K562 (cell line): ENCODE results near the gene MYLK4. TPM values are rescaled to one million over a fixed set of nuclear protein-coding genes. Genes with fewer than 3 reads are reported as not detected.

Source experiments
- ATAC-seq: fragments of 200-7000 bp; cut with Tn5 transposase; 3 replicates; pipeline ENCODE4 v1.9.1; 2020; ENCODE audit warnings: moderate library complexity
- BruUV-seq: library from RNA; stranded (reverse); fragments of 400-500 nt; replicated peaks from 2 replicates; lab custom pipeline; 2021; lab: Mats Ljungman, UMichigan
- CTCF ChIA-PET: fragments of 300-600 bp; formaldehyde crosslinking; extraction: SDS; loops from one replicate; lab custom pipeline; 2021; ENCODE audit warnings: low intra/inter-chr PET ratio; lab: Yijun Ruan, JAX
- POLR2A ChIA-PET: fragments of 300-600, 350-650 bp; sonication (Branson Sonifier 250); formaldehyde crosslinking; extraction: SDS; loops from one replicate; lab custom pipeline; 2021; ENCODE audit warnings: antibody characterized with exemption, inconsistent platforms; lab: Yijun Ruan, JAX
- DNase-seq, 4 experiments: peaks; one replicate each; pipeline versions ENCODE4 v3.0.0 to v3.0.0-alpha.2; 2011 to 2018; ENCODE audit warnings: low spot score in 3 of 4, mixed read lengths in 3 of 4; ENCODE audit errors: extremely low read depth in 1 of 4
- FAIRE-seq: peaks from 2 replicates; lab custom pipeline; 2011; peaks lifted over from hg19 to GRCh38; lab: Jason Lieb, UNC
- H2AFZ ChIP-seq: 2 replicates; pipeline ENCODE4 v1.6.0; 2011; ENCODE audit warnings: low read depth, low read length, control low read depth, inconsistent platforms
- H3K27ac ChIP-seq: fragments of 200-600 bp; 3 replicates; pipeline ENCODE4 v1.8.0; 2011; ENCODE audit warnings: low read depth, mild to moderate bottlenecking, control low read depth, inconsistent platforms, low read length, moderate library complexity, mixed read lengths; ENCODE audit errors: extremely low read depth
- H3K27me3 ChIP-seq, 2 experiments: fragments of 300-600 bp in 1 of 2; 2 replicates in 1 of 2; 3 replicates in 1 of 2; pipeline versions ENCODE4 v1.6.0 to v1.8.0; 2011; ENCODE audit warnings: inconsistent platforms in 2 of 2, low read length in 2 of 2, mild to moderate bottlenecking in 1 of 2, mixed read lengths in 1 of 2, moderate library complexity in 1 of 2; ENCODE audit not compliant: control insufficient read depth in 2 of 2, insufficient read depth in 2 of 2
- H3K36me3 ChIP-seq: fragments of 300-600 bp; 3 replicates; pipeline ENCODE4 v1.8.0; 2011; ENCODE audit warnings: mild to moderate bottlenecking, low read length, inconsistent platforms; ENCODE audit not compliant: control insufficient read depth, insufficient read depth
- H3K4me1 ChIP-seq, 2 experiments: fragments of 200-600 bp in 1 of 2; replicated peaks in 1 of 2; 2 replicates in 1 of 2; 3 replicates in 1 of 2; pipeline versions ENCODE4 v1.5.1 to v1.8.0; 2011; ENCODE audit warnings: inconsistent platforms in 2 of 2, low read length in 2 of 2, mild to moderate bottlenecking in 1 of 2, mixed read lengths in 1 of 2, moderate library complexity in 1 of 2; ENCODE audit not compliant: control insufficient read depth in 2 of 2, insufficient read depth in 2 of 2
- H3K4me2 ChIP-seq: 2 replicates; pipeline ENCODE4 v1.6.1; 2011; ENCODE audit warnings: low read length, control low read depth, inconsistent platforms, mixed read lengths; ENCODE audit not compliant: insufficient read depth
- H3K4me3 ChIP-seq: fragments of 200-600 bp; sonication (generic), shearing (Covaris generic); 2 replicates; pipeline ENCODE4 v1.5.1; 2016; ENCODE audit warnings: control low read depth, inconsistent platforms
- H3K79me2 ChIP-seq: fragments of 200-600 bp; 3 replicates; pipeline ENCODE4 v1.8.0; 2011; ENCODE audit warnings: low read length, inconsistent platforms; ENCODE audit not compliant: control insufficient read depth, insufficient read depth
- H3K9ac ChIP-seq, 2 experiments: 2 replicates each; pipeline versions ENCODE4 v1.6.0 to v1.6.1; 2011; ENCODE audit warnings: low read depth in 2 of 2, low read length in 2 of 2, control low read depth in 1 of 2, inconsistent platforms in 1 of 2, mild to moderate bottlenecking in 1 of 2, mixed read lengths in 1 of 2; ENCODE audit not compliant: insufficient read depth in 1 of 2
- H3K9me1 ChIP-seq: one replicate; pipeline ENCODE4 v1.6.0; 2011; ENCODE audit warnings: inconsistent platforms, mild to moderate bottlenecking, low read length, moderate library complexity; ENCODE audit not compliant: control insufficient read depth, insufficient read depth
- H3K9me3 ChIP-seq: replicated peaks from 2 replicates; pipeline ENCODE4 v1.5.1; 2011; ENCODE audit warnings: low read depth, low read length, inconsistent platforms; ENCODE audit not compliant: control insufficient read depth, insufficient read depth
- H4K20me1 ChIP-seq: replicated peaks from 2 replicates; pipeline ENCODE4 v1.6.1; 2011; ENCODE audit warnings: low read length, inconsistent platforms, mixed read lengths; ENCODE audit not compliant: control insufficient read depth, insufficient read depth
- CHD1 ChIP-seq: fragments of 200-600 bp; sonication (generic); IDR thresholded peaks from one replicate; pipeline ENCODE4 v1.6.1; 2012; ENCODE audit warnings: mild to moderate bottlenecking, moderate library complexity, low read length, inconsistent platforms
- GTF2F1 ChIP-seq: IDR thresholded peaks from 2 replicates; pipeline ENCODE4 v1.6.1; 2011; ENCODE audit warnings: low read depth, low read length, improper control_type of control experiment
- HMBOX1 ChIP-seq: sonication (generic); IDR thresholded peaks from 2 replicates; pipeline ENCODE4 v1.6.1; 2016
- NFXL1 ChIP-seq: fragments of 450-650 bp; formaldehyde crosslinking; IDR thresholded peaks from 2 replicates; pipeline ENCODE4 v1.4.0; 2021; ENCODE audit warnings: mild to moderate bottlenecking
- PRDM10 ChIP-seq: fragments of 450-650 bp; IDR thresholded peaks from 2 replicates; pipeline ENCODE4 v1.6.1; 2018; ENCODE audit not compliant: partially characterized antibody
- TAL1 ChIP-seq: fragments of 450-650 bp; IDR thresholded peaks from 2 replicates; pipeline ENCODE4 v1.6.1; 2016; ENCODE audit warnings: mild to moderate bottlenecking
- TSHZ1 ChIP-seq: fragments of 250-450 bp; sonication (Bioruptor Pico); IDR thresholded peaks from 2 replicates; pipeline ENCODE4 v1.4.0; 2020; ENCODE audit warnings: mild to moderate bottlenecking, moderate library complexity
- WGBS: fragments of 100-300 bp; shearing (Covaris generic); methylation state at CpG from one replicate; pipeline ENCODE4 v1.1.6; 2016; ENCODE audit warnings: low coverage, mixed read lengths; ENCODE audit not compliant: insufficient coverage; ENCODE audit errors: missing lambda C conversion rate; 5-methylcytosine and 5-hydroxymethylcytosine counted together
- in situ Hi-C: fragments of 300-500 bp; cut with MboI; formaldehyde crosslinking; loops from 4 replicates; pipeline ENCODE4 v1.15.0; 2018; ENCODE audit warnings: inconsistent platforms, mixed read lengths
- intact Hi-C: fragments of 100-400 bp; cut with micrococcal nuclease; formaldehyde crosslinking; loops from 2 replicates; pipeline ENCODE4 v1.14.2; 2022
- polyA plus RNA-seq, 8 experiments: library from polyadenylated mRNA; depleted of rRNA in 4 of 8; stranded (reverse) in 5 of 8; unstranded in 3 of 8; fragments of >200 nt; fragmentation: Nextera tagmentation in 2 of 8; fragmentation: Illumina TruSeq in 1 of 8; extraction: Ambion mirVana in 2 of 8; extraction: Trizol in 1 of 8; gene quantifications; 2 replicates each; pipeline versions ENCODE4 v1.2.1 to v1.2.3, GENCODE V29; 2011 to 2014; ENCODE audit warnings: inconsistent platforms in 1 of 8, missing spikeins in 1 of 8
- total RNA-seq, 7 experiments: library from RNA; depleted of rRNA in 6 of 7; stranded (reverse); fragments of >200 nt in 6 of 7; fragmentation: Illumina TruSeq in 2 of 7; extraction: Trizol in 2 of 7; gene quantifications; 2 replicates each; pipeline versions ENCODE4 v1.2.1 to v1.2.3, GENCODE V29; 2011 to 2021; ENCODE audit warnings: low replicate concordance in 1 of 7

Gene MYLK4
- total and polyA plus RNA-seq, 9 of the 15 experiments (the other 6 are each of a cell fraction or from before 2014, with no cell fraction given) = 0.01 to 0.15 (median 0.06) TPM

GRCh38 chr6:2615251-2615650 lies 135.5 kb downstream of the MYLK4 start:
- peaks cover 15 to 16% of the 10 kb centered on the region in 2 experiments for H3K27me3 ChIP-seq
- no peak for FAIRE-seq
- no peak overlapping the region for H3K4me3 ChIP-seq
- POLR2A ChIA-PET = interaction anchor here (0.6 kb wide), 2 partner anchors 12 to 669 kb away, joined by 3 read pairs; no protein-coding TSS in a partner anchor
- no peaks in the 10 kb centered on the region for H3K4me1 ChIP-seq
- H3K9me1 ChIP-seq = no peaks in the 10 kb centered on the region
- CTCF ChIA-PET = no interaction called here
- no peak overlapping the region for H3K4me2 ChIP-seq
- no peaks in the 10 kb centered on the region for H3K36me3 ChIP-seq
- no peaks in the 10 kb centered on the region for H3K9me3 ChIP-seq
- no peak for ATAC-seq
- TF ChIP-seq PRDM10 (no peak), GTF2F1 (no peak), NFXL1 (CRISPR knock-in tag) (no peak), TSHZ1 (no peak), CHD1 (no peak), TAL1 (no peak), HMBOX1 (no peak)
- H2AFZ ChIP-seq = no peak overlapping the region
- H3K79me2 ChIP-seq = no peaks in the 10 kb centered on the region
- no peak overlapping the region for H3K27ac ChIP-seq
- H4K20me1 ChIP-seq = no peaks in the 10 kb centered on the region
- no TSS peak for BruUV-seq
- 0% methylated on average over 3 of the region's 3 CpGs for WGBS
- H3K9ac ChIP-seq = no peak overlapping the region
- intact Hi-C loops = no loop called here
- no peak for DNase-seq
- in situ Hi-C loops = no loop called here
